ENCODE data around the gene FAXDC2. TPM values are rescaled to one million over a fixed set of nuclear protein-coding genes. Genes with fewer than 3 reads are reported as not detected.

The FAXDC2 gene, protein sequence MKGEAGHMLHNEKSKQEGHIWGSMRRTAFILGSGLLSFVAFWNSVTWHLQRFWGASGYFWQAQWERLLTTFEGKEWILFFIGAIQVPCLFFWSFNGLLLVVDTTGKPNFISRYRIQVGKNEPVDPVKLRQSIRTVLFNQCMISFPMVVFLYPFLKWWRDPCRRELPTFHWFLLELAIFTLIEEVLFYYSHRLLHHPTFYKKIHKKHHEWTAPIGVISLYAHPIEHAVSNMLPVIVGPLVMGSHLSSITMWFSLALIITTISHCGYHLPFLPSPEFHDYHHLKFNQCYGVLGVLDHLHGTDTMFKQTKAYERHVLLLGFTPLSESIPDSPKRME
- total RNA-seq = 10 to 100 TPM; 27.6 to 32.1 (median 29.5) TPM

DNA sequence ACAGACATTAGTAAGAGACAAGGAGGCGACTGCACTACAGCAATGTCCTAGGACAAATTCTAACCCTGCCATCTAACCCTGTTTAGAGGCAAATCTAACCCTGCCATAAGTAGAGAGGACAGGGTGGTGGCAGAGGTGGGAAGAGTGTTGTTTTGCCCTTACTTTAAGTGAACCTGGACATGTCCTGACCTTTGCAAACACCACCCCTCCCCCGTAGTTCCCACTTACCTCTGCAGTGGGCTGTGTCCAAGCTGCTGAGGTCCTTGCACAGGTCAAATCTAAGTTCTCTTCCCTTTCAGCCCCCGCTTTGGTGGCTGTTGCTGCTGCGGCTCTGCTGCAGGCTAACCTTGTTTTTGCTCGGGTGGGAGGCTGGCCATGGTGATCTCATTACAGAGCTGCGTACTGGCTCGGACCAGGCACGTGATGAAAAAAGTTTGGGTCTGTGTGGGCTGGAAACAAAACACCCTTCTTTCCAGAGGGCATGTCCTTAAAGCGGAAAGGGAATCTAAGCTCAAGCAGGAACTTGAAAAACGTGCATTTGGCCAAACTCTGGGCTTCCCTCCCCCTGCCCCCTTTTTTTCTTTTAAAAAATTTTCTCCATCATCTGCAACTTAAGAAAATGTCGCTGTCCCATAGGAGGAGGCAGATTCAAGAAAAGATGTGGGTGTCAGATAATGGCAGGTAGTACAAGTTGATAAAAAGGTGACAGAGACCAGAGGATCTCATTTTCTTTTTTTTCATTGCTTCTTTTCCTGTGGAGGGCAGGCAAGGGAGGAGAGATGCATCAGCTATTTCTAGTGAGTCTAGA, at the start of gene FAXDC2:
Gene FAXDC2 (minus strand): TSS at position 349 of the 808 bp plus-strand sequence. CDS start 12,425 bp downstream, outside the sequence.
- peak within 1 kb of the TSS; percentile 50 to 69 (median 60) for H3K4me3 ChIP-seq
- DNase-seq (ENCODE audit: extremely low spot score) = peak; percentile 95
- 3% methylated on average over 11 of the region's 11 CpGs for WGBS
- H3K9me3 ChIP-seq = no peaks in the 10 kb centered on the region
- H3K27me3 ChIP-seq = no peaks in the 10 kb centered on the region
- H3K36me3 ChIP-seq = no peaks in the 10 kb centered on the region
- H3K4me1 ChIP-seq = peaks cover 20 to 56% (median 46%) of the 10 kb centered on the region in 4 donors
- TF ChIP-seq, protein P1, sequence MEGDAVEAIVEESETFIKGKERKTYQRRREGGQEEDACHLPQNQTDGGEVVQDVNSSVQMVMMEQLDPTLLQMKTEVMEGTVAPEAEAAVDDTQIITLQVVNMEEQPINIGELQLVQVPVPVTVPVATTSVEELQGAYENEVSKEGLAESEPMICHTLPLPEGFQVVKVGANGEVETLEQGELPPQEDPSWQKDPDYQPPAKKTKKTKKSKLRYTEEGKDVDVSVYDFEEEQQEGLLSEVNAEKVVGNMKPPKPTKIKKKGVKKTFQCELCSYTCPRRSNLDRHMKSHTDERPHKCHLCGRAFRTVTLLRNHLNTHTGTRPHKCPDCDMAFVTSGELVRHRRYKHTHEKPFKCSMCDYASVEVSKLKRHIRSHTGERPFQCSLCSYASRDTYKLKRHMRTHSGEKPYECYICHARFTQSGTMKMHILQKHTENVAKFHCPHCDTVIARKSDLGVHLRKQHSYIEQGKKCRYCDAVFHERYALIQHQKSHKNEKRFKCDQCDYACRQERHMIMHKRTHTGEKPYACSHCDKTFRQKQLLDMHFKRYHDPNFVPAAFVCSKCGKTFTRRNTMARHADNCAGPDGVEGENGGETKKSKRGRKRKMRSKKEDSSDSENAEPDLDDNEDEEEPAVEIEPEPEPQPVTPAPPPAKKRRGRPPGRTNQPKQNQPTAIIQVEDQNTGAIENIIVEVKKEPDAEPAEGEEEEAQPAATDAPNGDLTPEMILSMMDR (IDR thresholded peaks at IDR 0.05) = peak in 1 of 3 experiments; percentile 4
- TF ChIP-seq EP300 (IDR thresholded peaks at IDR 0.05) = no peak
- peak; percentile 76 to 84 for TF ChIP-seq POLR2AphosphoS5 (IDR thresholded peaks at IDR 0.05)
- intact Hi-C loops (cut with DNase I) = no loop called here
- H3K27ac ChIP-seq (replicated peaks in 1 of 4) = peak within 1 kb of the TSS; percentile 69 to 86 (median 80)

DNA sequence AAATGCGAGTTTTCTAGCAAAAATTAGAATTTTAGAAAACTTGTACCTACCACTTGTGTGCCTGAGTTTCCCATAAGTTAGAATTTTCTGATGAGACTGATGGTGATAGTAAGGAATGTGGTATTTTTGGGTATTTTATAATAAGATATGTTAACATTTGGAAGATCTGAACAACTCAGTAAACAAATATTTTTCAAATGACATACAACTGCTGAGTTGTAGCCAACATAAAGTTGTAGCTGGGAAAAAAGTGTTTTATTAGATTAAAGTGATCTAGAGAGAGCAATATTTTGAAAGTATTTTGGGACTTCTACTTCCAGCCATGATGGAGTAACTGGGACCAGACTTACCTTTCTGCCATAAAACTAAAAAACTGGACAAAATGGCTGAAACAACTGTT, 49.7 kb upstream of the FAXDC2 start:
- peaks cover 60 to 100% (median 89%) of the 10 kb centered on the region in 4 donors for H3K36me3 ChIP-seq
- DNase-seq (ENCODE audit: extremely low spot score) = no peak
- TF ChIP-seq POLR2A (IDR thresholded peaks at IDR 0.05; ENCODE audit: low read depth) (no peak), POLR2AphosphoS5 (IDR thresholded peaks at IDR 0.05) (no peak), EP300 (IDR thresholded peaks at IDR 0.05) (no peak)
- TF ChIP-seq, protein P1 (IDR thresholded peaks at IDR 0.05) = no peak
- intact Hi-C loops (cut with DNase I) = no loop called here
- no peak overlapping the region for H3K4me3 ChIP-seq
- H3K27me3 ChIP-seq = no peaks in the 10 kb centered on the region
- WGBS = 88% methylated on average over 1 of the region's 1 CpG
- no peaks in the 10 kb centered on the region for H3K9me3 ChIP-seq
- no peaks in the 10 kb centered on the region for H3K4me1 ChIP-seq
- H3K27ac ChIP-seq (replicated peaks in 1 of 4) = peak overlapping the region in 1 of 4 donors; percentile 11

DNA sequence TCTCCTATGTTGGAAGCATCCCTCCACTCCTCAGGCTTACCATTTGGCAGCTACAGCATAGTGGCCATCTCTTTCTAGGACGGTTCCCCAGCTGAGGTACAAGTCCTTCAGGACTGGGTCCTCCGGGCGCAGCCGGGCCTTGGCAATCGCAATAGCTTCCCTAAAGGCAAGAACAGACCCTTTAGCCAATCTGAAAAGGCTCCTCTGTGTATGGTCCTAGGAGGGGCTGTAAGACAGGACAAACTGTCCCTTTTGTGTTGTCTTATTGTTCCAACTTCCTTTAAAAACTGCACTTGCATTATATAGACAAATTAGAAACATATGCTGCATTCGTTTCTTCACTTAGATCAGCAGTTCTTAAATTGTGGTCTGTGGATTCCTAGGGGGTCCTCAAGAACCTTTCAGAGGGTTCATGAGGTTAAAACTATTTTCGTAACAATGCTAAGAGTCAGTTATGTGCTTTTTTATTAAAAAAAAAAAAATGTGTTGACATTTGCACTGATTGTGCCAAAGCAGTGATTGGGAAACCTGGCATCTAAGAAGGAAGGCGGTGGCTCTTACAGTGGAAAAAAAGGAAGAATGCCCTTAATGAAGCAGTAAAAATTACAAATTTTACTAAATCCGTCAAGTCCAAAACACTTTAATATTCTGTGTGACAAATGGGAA, 48.9 kb upstream of the FAXDC2 start:
- H3K4me3 ChIP-seq = no peak overlapping the region
- intact Hi-C loops (cut with DNase I) = no loop called here
- no peaks in the 10 kb centered on the region for H3K4me1 ChIP-seq
- H3K27me3 ChIP-seq = no peaks in the 10 kb centered on the region
- peaks cover 56 to 100% (median 90%) of the 10 kb centered on the region in 4 donors for H3K36me3 ChIP-seq
- DNase-seq (ENCODE audit: extremely low spot score) = peak; percentile 47
- H3K27ac ChIP-seq (replicated peaks in 1 of 4) = peak overlapping the region in 3 of 4 donors; percentile 9 to 59 (median 10)
- TF ChIP-seq POLR2AphosphoS5 (IDR thresholded peaks at IDR 0.05) = no peak
- no peaks in the 10 kb centered on the region for H3K9me3 ChIP-seq
- WGBS = 84% methylated on average over 9 of the region's 9 CpGs

DNA sequence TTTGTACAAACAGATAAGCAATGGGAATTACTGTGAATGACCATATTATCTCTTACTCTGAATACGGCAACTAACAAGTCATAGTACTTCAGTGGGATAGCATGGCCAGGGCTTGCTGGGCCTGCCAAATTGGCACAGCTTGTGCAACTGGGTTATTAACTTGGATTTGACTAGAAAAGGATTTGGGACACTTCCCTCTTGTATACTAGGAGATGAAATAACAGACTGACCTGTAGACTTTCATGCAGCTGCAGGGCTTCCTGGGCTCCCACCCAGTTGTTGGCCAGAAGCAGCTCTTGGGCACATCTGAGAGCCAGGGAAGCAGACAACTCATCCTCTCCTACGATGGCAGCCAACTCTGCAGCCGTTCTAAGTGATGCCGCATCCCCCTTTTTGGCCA, 47.8 kb upstream of the FAXDC2 start:
- Histone ChIP-seq H3K4me1 (no peaks in the 10 kb centered on the region), H3K27me3 (no peaks in the 10 kb centered on the region), H3K4me3 (no peak overlapping the region), H3K36me3 (peaks cover 57 to 100% (median 93%) of the 10 kb centered on the region in 4 donors), H3K9me3 (no peaks in the 10 kb centered on the region), H3K27ac (replicated peaks in 1 of 4) (peak overlapping the region in 1 of 4 donors; percentile 10)
- 88% methylated on average over 4 of the region's 4 CpGs for WGBS
- TF ChIP-seq POLR2AphosphoS5 (IDR thresholded peaks at IDR 0.05) (no peak), POLR2A (IDR thresholded peaks at IDR 0.05; ENCODE audit: low read depth) (no peak), EP300 (IDR thresholded peaks at IDR 0.05) (no peak)
- TF ChIP-seq, protein P1 (IDR thresholded peaks at IDR 0.05) = no peak
- DNase-seq (ENCODE audit: extremely low spot score) = peak; percentile 87
- intact Hi-C loops (cut with DNase I) = no loop called here
